Rectal smooth muscle tissue (tissue), 1 donor: ENCODE measurements around the gene NLRP5.
"Not testable (repeated sequence)": the region's sequence is repeated elsewhere in the genome, so short reads cannot be mapped to it uniquely, and the experiment has no call there.

Source experiments
- H3K27ac ChIP-seq: one replicate; pipeline ENCODE4 v1.7.0; 2013; ENCODE audit warnings: low read depth, low read length, inconsistent platforms
- H3K27me3 ChIP-seq: one replicate; pipeline ENCODE4 v1.7.0; 2013; ENCODE audit warnings: low read length; ENCODE audit not compliant: control insufficient read depth, insufficient read depth
- H3K36me3 ChIP-seq: one replicate; pipeline ENCODE4 v1.7.0; 2013; ENCODE audit warnings: low read length; ENCODE audit not compliant: control insufficient read depth, insufficient read depth
- H3K4me1 ChIP-seq: one replicate; pipeline ENCODE4 v1.7.0; 2013; ENCODE audit warnings: low read length; ENCODE audit not compliant: control insufficient read depth, insufficient read depth
- H3K4me3 ChIP-seq: one replicate; pipeline ENCODE4 v1.7.0; 2013; ENCODE audit warnings: low read length
- H3K9ac ChIP-seq: one replicate; pipeline ENCODE4 v1.7.0; 2013; ENCODE audit warnings: low read length

Gene NLRP5

GRCh38 chr19:55986487-55986886, at the start of gene NLRP5:
TSS of gene NLRP5 (plus strand) at chr19:55986775.
- Histone ChIP-seq H3K36me3 (no peaks in the 10 kb centered on the region), H3K4me1 (no peaks in the 10 kb centered on the region), H3K27me3 (no peaks in the 10 kb centered on the region), H3K9ac (no peak within 1 kb of the TSS), H3K4me3 (no peak within 1 kb of the TSS), H3K27ac (no peak within 1 kb of the TSS)

- Histone ChIP-seq H3K9ac (no peak overlapping the region), H3K4me1 (no peaks in the 10 kb centered on the region), H3K27me3 (no peaks in the 10 kb centered on the region), H3K4me3 (no peak overlapping the region), H3K36me3 (no peaks in the 10 kb centered on the region), H3K27ac (no peak overlapping the region)
These were observed 47.4 kb upstream of the NLRP5 start for GRCh38 chr19:55939206-55939605.

GRCh38 chr19:55940306-55940705, 46.3 kb upstream of the NLRP5 start:
- Histone ChIP-seq H3K36me3 (no peaks in the 10 kb centered on the region), H3K27me3 (no peaks in the 10 kb centered on the region), H3K4me3 (no peak overlapping the region), H3K27ac (no peak overlapping the region), H3K4me1 (no peaks in the 10 kb centered on the region), H3K9ac (no peak overlapping the region)

GRCh38 chr19:55947532-55947931, 39.0 kb upstream of the NLRP5 start, which contains the start of gene NLRP8:
TSS of gene NLRP8 (plus strand) at chr19:55947832.
- no peak within 1 kb of the TSS for H3K4me3 ChIP-seq
- no peak within 1 kb of the TSS for H3K9ac ChIP-seq
- no peaks in the 10 kb centered on the region for H3K36me3 ChIP-seq
- H3K27me3 ChIP-seq = no peaks in the 10 kb centered on the region
- H3K27ac ChIP-seq = no peak within 1 kb of the TSS
- H3K4me1 ChIP-seq = no peaks in the 10 kb centered on the region

- H3K4me1 ChIP-seq, H3K4me3 ChIP-seq, H3K27ac ChIP-seq, H3K27me3 ChIP-seq, H3K36me3 ChIP-seq, H3K9ac ChIP-seq: not testable (repeated sequence)
These were observed 36.0 kb upstream of the NLRP5 start for GRCh38 chr19:55950566-55950965.

GRCh38 chr19:55956431-55956830, 30.1 kb upstream of the NLRP5 start:
- no peak overlapping the region for H3K27ac ChIP-seq
- H3K9ac ChIP-seq = no peak overlapping the region
- H3K36me3 ChIP-seq = no peaks in the 10 kb centered on the region
- H3K4me3 ChIP-seq = no peak overlapping the region
- no peaks in the 10 kb centered on the region for H3K27me3 ChIP-seq
- H3K4me1 ChIP-seq = no peaks in the 10 kb centered on the region

GRCh38 chr19:55958356-55958755, 28.2 kb upstream of the NLRP5 start:
- Histone ChIP-seq H3K4me3 (no peak overlapping the region), H3K9ac (no peak overlapping the region), H3K27me3 (no peaks in the 10 kb centered on the region), H3K36me3 (no peaks in the 10 kb centered on the region), H3K4me1 (no peaks in the 10 kb centered on the region), H3K27ac (no peak overlapping the region)

- Histone ChIP-seq H3K27me3 (no peaks in the 10 kb centered on the region), H3K4me1 (no peaks in the 10 kb centered on the region), H3K27ac (no peak overlapping the region), H3K4me3 (no peak overlapping the region), H3K9ac (no peak overlapping the region), H3K36me3 (no peaks in the 10 kb centered on the region)
These were observed 26.4 kb upstream of the NLRP5 start for GRCh38 chr19:55959996-55960675.

GRCh38 chr19:55962186-55962585, 24.4 kb upstream of the NLRP5 start:
- Histone ChIP-seq H3K9ac (no peak overlapping the region), H3K4me3 (no peak overlapping the region), H3K27ac (no peak overlapping the region), H3K27me3 (no peaks in the 10 kb centered on the region), H3K36me3 (no peaks in the 10 kb centered on the region), H3K4me1 (no peaks in the 10 kb centered on the region)

GRCh38 chr19:55973982-55974381, 12.6 kb upstream of the NLRP5 start:
- H3K27me3 ChIP-seq = no peaks in the 10 kb centered on the region
- H3K4me1 ChIP-seq = no peaks in the 10 kb centered on the region
- no peaks in the 10 kb centered on the region for H3K36me3 ChIP-seq
- no peak overlapping the region for H3K4me3 ChIP-seq
- H3K27ac ChIP-seq = no peak overlapping the region
- H3K9ac ChIP-seq = no peak overlapping the region

GRCh38 chr19:55980415-55980814, 6.2 kb upstream of the NLRP5 start:
- Histone ChIP-seq H3K4me1 (no peaks in the 10 kb centered on the region), H3K27me3 (no peaks in the 10 kb centered on the region), H3K9ac (no peak overlapping the region), H3K4me3 (no peak overlapping the region), H3K36me3 (no peaks in the 10 kb centered on the region), H3K27ac (no peak overlapping the region)

- Histone ChIP-seq H3K36me3 (no peaks in the 10 kb centered on the region), H3K27ac (no peak overlapping the region), H3K27me3 (no peaks in the 10 kb centered on the region)
These were observed 1.3 kb upstream of the NLRP5 start for GRCh38 chr19:55985254-55985653.

GRCh38 chr19:55990831-55991230, 4.3 kb downstream of the NLRP5 start:
- Histone ChIP-seq H3K4me3 (no peak overlapping the region), H3K36me3 (no peaks in the 10 kb centered on the region), H3K27ac (no peak overlapping the region), H3K4me1 (no peaks in the 10 kb centered on the region), H3K27me3 (no peaks in the 10 kb centered on the region), H3K9ac (no peak overlapping the region)

More at GRCh38 chr19:55985254-55985653, 1.3 kb upstream of the NLRP5 start:
- no peak overlapping the region for H3K4me3 ChIP-seq
- H3K9ac ChIP-seq = no peak overlapping the region
- H3K4me1 ChIP-seq = no peaks in the 10 kb centered on the region
